ENCODE results near the gene RNASE4.
"Not testable (repeated sequence)": the region's sequence is repeated elsewhere in the genome, so short reads cannot be mapped to it uniquely, and the experiment has no call there.

The RNASE4 gene

GRCh38 chr14:20700965-20701364, 16.6 kb downstream of the RNASE4 start:
- not testable (repeated sequence) for DNase-seq

GRCh38 chr14:20706657-20707355, 22.4 kb downstream of the RNASE4 start:
- DNase-seq: no peak

GRCh38 chr14:20707622-20708021, 23.3 kb downstream of the RNASE4 start:
- no peak for DNase-seq

GRCh38 chr14:20711261-20711660, 26.9 kb downstream of the RNASE4 start:
- no peak for DNase-seq

GRCh38 chr14:20711685-20712084, 27.3 kb downstream of the RNASE4 start:
- DNase-seq: no peak

GRCh38 chr14:20712904-20713303, 28.5 kb downstream of the RNASE4 start:
- DNase-seq: no peak

- DNase-seq: no peak
Measured at GRCh38 chr14:20714593-20715250, 30.4 kb downstream of the RNASE4 start.

GRCh38 chr14:20719777-20720176, 35.4 kb downstream of the RNASE4 start:
- DNase-seq: no peak

GRCh38 chr14:20720741-20721140, 36.4 kb downstream of the RNASE4 start:
- DNase-seq: no peak

GRCh38 chr14:20722016-20722415, 37.7 kb downstream of the RNASE4 start:
- no peak for DNase-seq

- no peak for DNase-seq
Measured at GRCh38 chr14:20723488-20723887, 39.1 kb downstream of the RNASE4 start.

GRCh38 chr14:20726121-20726520, 41.8 kb downstream of the RNASE4 start:
- DNase-seq: not testable (repeated sequence)

- no peak for DNase-seq
Measured at GRCh38 chr14:20726531-20726930, 42.2 kb downstream of the RNASE4 start.

GRCh38 chr14:20730891-20731290, 46.5 kb downstream of the RNASE4 start:
- no peak for DNase-seq

- DNase-seq: no peak
Measured at GRCh38 chr14:20732477-20732876, 48.1 kb downstream of the RNASE4 start.

GRCh38 chr14:20732979-20733635, 48.7 kb downstream of the RNASE4 start:
- no peak for DNase-seq

- DNase-seq: no peak
Measured at GRCh38 chr14:20733684-20734429, 49.5 kb downstream of the RNASE4 start.

- DNase-seq: no peak
Measured at GRCh38 chr14:20734430-20734806, 50.1 kb downstream of the RNASE4 start.

GRCh38 chr14:20738292-20738691, 53.9 kb downstream of the RNASE4 start:
- not testable (repeated sequence) for DNase-seq

- no peak for DNase-seq
Measured at GRCh38 chr14:20742132-20742531, 57.8 kb downstream of the RNASE4 start.

GRCh38 chr14:20743556-20743955, 59.2 kb downstream of the RNASE4 start:
- DNase-seq: no peak

- no peak for DNase-seq
Measured at GRCh38 chr14:20745571-20746358, 61.4 kb downstream of the RNASE4 start, which contains the start of gene EDDM3A. TSS of gene EDDM3A (plus strand) at chr14:20745887. CDS start at chr14:20747581, 1,694 bp downstream.

Data from amniotic stem cell (primary cell).